ENCODE results near the gene CNIH1.

GRCh38 chr14:54377501-54377900, 63.7 kb downstream of the CNIH1 start:
- TF ChIP-seq TAF1 (IDR thresholded peaks at IDR 0.05; ENCODE audit: low read depth, low read length) (no peak), POLR2A (IDR thresholded peaks at IDR 0.05; ENCODE audit: low read depth, low read length) (no peak), SPI1 (IDR thresholded peaks at IDR 0.05; ENCODE audit: low read depth, low read length) (no peak)

All from GM12891 (cell line).